Thyroid gland (tissue), 4 donors: ENCODE measurements around the gene HCFC1.

Experiments
- POLR2A ChIP-seq, 2 donors: fragments of 450-650 bp; IDR thresholded peaks; one replicate each; pipeline ENCODE4 v1.6.1; 2017; ENCODE audit warnings: antibody characterized with exemption in 2 of 2, mild to moderate bottlenecking in 2 of 2, moderate library complexity in 1 of 2
- TF ChIP-seq, protein P1 (sequence below), 6 experiments: fragments of 200-600 bp in 3 of 6; fragments of 450-650 bp in 3 of 6; sonication (generic) in 3 of 6; IDR thresholded peaks; one replicate each; pipeline ENCODE4 v1.5.1; 2016 to 2019; ENCODE audit warnings: antibody characterized with exemption in 6 of 6, mild to moderate bottlenecking in 2 of 6, inconsistent platforms in 1 of 6, moderate library complexity in 1 of 6

DNA sequence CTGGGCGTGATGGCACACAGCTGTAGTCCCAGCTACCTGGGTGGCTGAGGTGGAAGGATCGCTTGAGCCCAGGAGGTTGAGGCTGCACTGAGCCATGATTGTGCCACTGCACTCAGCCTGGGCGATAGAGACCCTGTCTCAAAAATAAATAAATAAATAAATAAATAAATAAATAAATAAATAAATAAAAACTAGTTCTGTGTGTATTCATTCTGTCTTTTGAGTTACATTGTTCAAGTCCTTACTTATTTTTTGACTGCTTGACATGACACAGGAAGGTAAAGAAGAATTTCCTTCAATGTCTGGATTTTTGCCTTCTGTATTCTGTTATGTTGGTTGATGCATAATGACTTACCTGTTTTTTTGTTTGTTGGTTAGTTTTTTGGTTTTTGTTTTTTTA, 34.6 kb downstream of the HCFC1 start:
- TF ChIP-seq, protein P1, sequence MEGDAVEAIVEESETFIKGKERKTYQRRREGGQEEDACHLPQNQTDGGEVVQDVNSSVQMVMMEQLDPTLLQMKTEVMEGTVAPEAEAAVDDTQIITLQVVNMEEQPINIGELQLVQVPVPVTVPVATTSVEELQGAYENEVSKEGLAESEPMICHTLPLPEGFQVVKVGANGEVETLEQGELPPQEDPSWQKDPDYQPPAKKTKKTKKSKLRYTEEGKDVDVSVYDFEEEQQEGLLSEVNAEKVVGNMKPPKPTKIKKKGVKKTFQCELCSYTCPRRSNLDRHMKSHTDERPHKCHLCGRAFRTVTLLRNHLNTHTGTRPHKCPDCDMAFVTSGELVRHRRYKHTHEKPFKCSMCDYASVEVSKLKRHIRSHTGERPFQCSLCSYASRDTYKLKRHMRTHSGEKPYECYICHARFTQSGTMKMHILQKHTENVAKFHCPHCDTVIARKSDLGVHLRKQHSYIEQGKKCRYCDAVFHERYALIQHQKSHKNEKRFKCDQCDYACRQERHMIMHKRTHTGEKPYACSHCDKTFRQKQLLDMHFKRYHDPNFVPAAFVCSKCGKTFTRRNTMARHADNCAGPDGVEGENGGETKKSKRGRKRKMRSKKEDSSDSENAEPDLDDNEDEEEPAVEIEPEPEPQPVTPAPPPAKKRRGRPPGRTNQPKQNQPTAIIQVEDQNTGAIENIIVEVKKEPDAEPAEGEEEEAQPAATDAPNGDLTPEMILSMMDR (IDR thresholded peaks at IDR 0.05) = no peak
- TF ChIP-seq POLR2A (IDR thresholded peaks at IDR 0.05) = no peak
